ENCODE results near the gene CHAC1. TPM values are rescaled to one million over a fixed set of nuclear protein-coding genes. Genes with fewer than 3 reads are reported as not detected.

The CHAC1 gene
- total RNA-seq, 1 experiment from 2014 or later: 48.7 TPM

DNA sequence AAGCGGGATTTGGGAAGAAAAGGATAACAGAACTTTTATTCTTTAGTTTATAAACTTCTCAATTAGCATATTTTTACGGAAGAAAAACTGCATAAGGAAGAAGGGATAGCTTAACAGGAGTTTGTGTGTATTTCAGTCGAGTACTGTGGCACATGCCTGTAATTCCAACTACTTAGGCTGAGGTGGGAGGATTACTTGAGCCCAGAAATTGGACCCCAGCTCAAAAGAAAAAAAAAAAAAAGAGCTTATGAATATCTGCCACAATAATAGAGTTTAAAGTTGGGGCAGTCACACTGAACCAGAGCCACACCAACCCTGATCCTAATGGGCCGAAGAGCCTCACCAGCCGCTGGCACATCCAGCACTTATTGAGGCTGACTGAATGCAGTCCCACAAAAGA, 31.1 kb downstream of the CHAC1 start:
- no peak overlapping the region for H3K27ac Mint-ChIP-seq
- Histone ChIP-seq H3K23me2 (ENCODE audit: insufficient read length, low read depth, low read length, poor library complexity, severe bottlenecking) (no peaks in the 10 kb centered on the region), H3K27me3 (ENCODE audit: insufficient read depth, low read length) (no peaks in the 10 kb centered on the region), H3K79me1 (ENCODE audit: insufficient read depth, low read depth, low read length, poor library complexity, severe bottlenecking) (no peaks in the 10 kb centered on the region), H3K79me2 (ENCODE audit: insufficient read depth, low read length) (no peaks in the 10 kb centered on the region), H2BK12ac (ENCODE audit: insufficient read length, low read depth, low read length) (no peak overlapping the region), H3K18ac (ENCODE audit: insufficient read length, low read depth, low read length) (no peak overlapping the region), H2AK5ac (ENCODE audit: insufficient read length, low read length) (no peak overlapping the region), H4K91ac (ENCODE audit: insufficient read length, low read depth, low read length) (no peak overlapping the region), H3K9ac (ENCODE audit: extremely low read depth, insufficient read length, low read length) (no peak overlapping the region), H2BK20ac (ENCODE audit: low read depth, low read length, poor library complexity, severe bottlenecking) (no peak overlapping the region), H4K20me1 (ENCODE audit: control insufficient read depth, insufficient read depth, insufficient read length) (no peaks in the 10 kb centered on the region), H3K4me2 (ENCODE audit: insufficient read depth, insufficient read length, low read length) (no peak overlapping the region), H2AFZ (ENCODE audit: low read length) (no peak overlapping the region), H3K4me1 (ENCODE audit: insufficient read depth, low read length) (no peaks in the 10 kb centered on the region), H3K23ac (ENCODE audit: insufficient read length, low read depth, low read length) (no peak overlapping the region), H3K14ac (ENCODE audit: insufficient read depth, low read length) (no peak overlapping the region), H3K4ac (ENCODE audit: low read depth, low read length) (no peak overlapping the region), H3K27ac (ENCODE audit: insufficient read length, low read depth, low read length) (no peak overlapping the region), H2BK15ac (ENCODE audit: low read depth, low read length) (no peak overlapping the region), H3T11ph (ENCODE audit: low read length) (no peak overlapping the region), H3K56ac (ENCODE audit: insufficient read length, low read depth, low read length) (no peak overlapping the region), H2BK5ac (ENCODE audit: insufficient read length, low read length) (no peak overlapping the region), H4K5ac (ENCODE audit: insufficient read length, low read depth, low read length) (no peak overlapping the region), H2BK120ac (ENCODE audit: low read depth, low read length, poor library complexity, severe bottlenecking) (no peak overlapping the region), H3K9me3 (ENCODE audit: control insufficient read depth, low read depth, low read length) (no peaks in the 10 kb centered on the region), H4K8ac (replicated peaks; ENCODE audit: insufficient read length, low read depth, low read length) (no peak overlapping the region)
- TF ChIP-seq CTCF (conservative IDR thresholded peaks at IDR 0.05): no peak
- H3K4me1 Mint-ChIP-seq: no peaks in the 10 kb centered on the region
- H3K36me3 Mint-ChIP-seq (ENCODE audit: insufficient read depth in 1 of 3, low read depth in 3 of 3): peaks cover 43 to 92% (median 71%) of the 10 kb centered on the region in 3 experiments; a peak in 6 of 7 replicates
- H3K4me3 Mint-ChIP-seq: no peak overlapping the region
- no peak for DNase-seq
- no peaks in the 10 kb centered on the region for H3K27me3 Mint-ChIP-seq (ENCODE audit: low read depth)
- no CpG with 5 or more reads among the region's 5 CpGs for WGBS (ENCODE audit: extremely low coverage, insufficient read length, low lambda C conversion rate)
- no peaks in the 10 kb centered on the region for H3K9me3 Mint-ChIP-seq

All from H9 (cell line).